NAMALWA (cell line): ENCODE data around the gene CARD9.
"Not testable (repeated sequence)": the region's sequence is repeated elsewhere in the genome, so short reads cannot be mapped to it uniquely, and the experiment has no call there.

Experiments used
- DNase-seq: peaks from one replicate; pipeline ENCODE4 v3.0.0-alpha.2; 2015; ENCODE audit warnings: low spot score

Gene CARD9

GRCh38 chr9:136363949-136364748, 9.3 kb downstream of the CARD9 start:
- DNase-seq, result no peak

DNA sequence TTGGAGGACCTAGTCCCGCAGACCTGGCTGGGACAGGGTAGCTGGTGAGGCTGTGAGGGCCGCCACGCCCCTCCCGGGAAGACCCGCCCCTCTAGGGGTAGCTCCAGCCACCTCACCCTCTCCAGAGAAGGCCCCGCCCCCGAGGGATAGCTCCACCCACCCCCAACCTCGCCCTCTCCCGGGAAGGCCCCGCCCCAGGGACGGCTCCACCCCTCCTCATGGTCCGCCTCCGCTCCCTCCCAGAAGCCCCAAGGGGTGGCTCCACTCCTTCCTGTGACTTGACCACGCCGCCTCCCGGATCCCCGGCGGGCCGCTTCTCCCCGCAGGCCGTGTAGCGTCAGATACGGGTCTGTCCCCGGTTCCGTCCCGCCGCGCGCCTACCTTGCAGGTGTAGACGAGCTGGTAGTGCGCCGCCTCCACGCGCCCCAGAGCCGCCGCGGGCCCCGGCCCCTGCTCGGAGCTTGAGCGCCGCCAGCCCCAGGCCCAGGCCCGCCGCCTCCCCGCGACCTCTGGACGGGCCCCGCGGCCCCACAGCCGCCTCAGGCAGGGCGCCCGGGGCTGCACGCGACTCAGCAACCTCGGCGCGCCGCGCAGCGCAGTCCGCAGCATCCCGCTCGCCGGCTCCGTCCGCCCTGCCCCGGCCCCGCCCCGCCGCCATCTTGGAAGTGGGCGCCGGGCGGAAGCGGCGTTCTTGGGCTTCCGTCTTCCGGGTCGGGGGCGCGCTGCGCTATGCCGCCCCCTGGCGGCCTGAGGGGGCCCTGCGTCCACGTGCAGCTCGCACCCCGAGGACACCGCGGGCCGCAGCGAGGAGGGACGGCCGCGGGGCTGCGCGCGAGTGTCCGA, 10.1 kb downstream of the CARD9 start, which contains the start of gene DNLZ:
Gene DNLZ, minus strand, starts transcription at position 639 of the 843 bp plus-strand sequence. Its CDS starts 30 bp downstream, at position 609.
- peak; percentile 93 for DNase-seq

DNA sequence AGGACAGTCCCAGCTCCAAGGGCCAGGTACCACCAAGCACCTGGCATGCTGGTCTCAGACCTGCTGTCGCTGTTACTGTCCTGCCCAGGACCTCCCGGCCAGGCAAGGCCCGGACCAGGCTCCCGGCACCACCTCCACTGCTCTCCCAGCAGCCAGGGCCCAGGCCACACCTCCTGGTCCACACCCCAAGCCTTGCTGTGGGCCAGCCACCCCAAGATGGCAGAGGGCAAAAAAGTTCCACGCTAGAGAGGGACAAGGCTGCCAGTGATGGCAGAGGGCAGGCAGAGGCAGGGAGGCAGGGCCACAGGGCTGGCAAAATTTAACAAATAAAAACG, 11.1 kb downstream of the CARD9 start:
- DNase-seq, result no peak

GRCh38 chr9:136361754-136362449, 11.6 kb downstream of the CARD9 start:
- DNase-seq, result no peak

DNA sequence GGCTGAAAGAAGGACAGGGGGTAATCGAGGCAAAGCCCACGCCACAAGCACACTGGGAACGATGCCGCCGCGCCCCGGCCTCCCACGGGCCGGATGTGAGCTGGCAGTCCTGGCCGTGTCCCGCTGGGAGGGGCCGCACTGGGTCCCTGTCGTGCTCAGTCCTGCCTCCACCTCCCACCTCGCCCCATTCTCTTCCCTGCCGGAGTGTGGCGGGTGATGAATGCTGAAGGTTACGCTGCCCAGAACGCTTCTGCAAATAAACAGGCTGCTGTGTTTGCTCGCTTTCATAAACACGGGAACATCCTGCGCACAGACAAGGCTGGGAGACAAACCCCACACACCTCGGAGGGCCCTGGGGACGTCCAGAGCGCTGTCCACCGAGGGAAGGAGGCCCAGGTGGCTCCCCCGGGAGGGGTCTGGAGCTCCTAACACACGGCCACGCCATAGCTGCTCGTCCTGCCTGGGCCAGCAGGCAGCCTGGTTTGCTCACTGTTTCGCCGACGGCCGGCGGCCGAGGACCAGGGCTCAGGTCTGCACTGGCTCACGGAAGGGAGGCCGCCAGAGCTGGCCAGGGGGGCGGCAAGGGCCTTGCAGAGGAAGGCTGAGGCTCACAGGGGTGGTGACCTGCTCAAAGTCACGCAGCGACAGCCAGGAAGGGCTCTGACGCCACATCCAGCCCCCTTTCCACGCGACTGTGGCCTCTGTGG, 12.3 kb downstream of the CARD9 start:
- DNase-seq, result no peak

- DNase-seq, result no peak
Observed at GRCh38 chr9:136359774-136360718, 13.4 kb downstream of the CARD9 start.

DNA sequence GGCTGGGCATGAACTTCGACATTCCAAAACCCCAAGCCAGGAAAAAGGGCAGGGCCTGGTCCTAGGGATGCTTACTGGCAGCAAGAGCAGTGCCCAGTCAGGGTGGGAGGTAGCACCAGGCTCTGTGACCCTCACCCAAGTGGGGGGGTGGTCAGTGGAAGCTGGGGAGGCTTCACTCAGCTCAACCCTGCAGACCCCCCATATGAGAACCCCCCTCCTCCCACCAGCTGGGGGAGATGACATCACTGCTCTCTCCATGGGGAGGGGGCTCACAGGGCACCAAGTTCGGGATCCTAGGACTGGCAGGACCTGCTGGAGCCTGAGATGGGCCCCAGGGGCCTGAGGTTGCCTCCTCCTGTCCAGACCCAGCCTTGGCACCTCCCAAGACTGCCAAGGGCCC, 14.6 kb downstream of the CARD9 start:
- no peak for DNase-seq

DNA sequence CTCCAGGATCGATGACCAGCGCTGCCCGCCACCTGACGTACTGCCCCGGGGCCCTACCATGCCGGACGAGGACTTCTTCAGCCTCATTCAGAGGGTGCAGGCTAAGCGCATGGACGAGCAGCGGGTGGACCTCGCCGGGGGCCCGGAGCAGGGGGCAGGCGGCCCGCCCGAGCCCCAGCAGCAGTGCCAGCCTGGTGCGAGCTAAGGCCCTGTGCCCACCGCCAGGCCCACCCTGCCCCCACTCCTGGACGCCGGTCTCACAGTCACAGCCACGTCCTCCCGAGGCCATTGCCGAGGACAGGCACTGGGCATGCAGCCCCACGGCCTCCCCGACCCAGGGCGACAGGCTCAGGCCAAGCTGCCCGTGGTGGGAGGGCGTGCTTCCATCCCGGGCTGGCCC, 15.5 kb downstream of the CARD9 start:
- no peak for DNase-seq

DNA sequence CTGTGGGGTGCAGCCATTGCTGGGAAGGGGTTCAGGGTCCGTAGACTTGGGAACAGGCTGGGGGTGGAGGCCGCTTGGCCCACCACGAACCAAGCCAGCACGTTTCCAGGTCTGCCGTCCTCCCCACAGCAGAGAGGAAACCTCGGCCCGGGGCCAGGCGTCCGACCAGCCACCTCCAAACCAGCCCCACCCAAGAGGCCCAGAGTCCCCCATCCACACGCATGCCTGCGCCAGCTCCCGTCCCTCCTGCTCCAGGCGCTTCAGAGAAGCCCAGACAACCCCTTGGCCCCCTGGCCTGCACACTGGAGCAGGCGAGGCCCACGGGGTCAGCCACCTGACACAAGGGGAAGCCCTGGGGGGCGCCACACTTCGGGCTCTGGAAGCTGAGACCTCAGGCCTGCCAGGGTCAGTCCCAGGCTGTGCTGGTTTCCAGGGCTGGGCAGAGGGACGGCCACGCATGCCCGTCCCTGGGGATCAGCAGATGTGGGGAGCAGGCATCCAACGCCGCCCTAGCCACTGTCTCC, 16.2 kb downstream of the CARD9 start:
- no peak for DNase-seq

DNA sequence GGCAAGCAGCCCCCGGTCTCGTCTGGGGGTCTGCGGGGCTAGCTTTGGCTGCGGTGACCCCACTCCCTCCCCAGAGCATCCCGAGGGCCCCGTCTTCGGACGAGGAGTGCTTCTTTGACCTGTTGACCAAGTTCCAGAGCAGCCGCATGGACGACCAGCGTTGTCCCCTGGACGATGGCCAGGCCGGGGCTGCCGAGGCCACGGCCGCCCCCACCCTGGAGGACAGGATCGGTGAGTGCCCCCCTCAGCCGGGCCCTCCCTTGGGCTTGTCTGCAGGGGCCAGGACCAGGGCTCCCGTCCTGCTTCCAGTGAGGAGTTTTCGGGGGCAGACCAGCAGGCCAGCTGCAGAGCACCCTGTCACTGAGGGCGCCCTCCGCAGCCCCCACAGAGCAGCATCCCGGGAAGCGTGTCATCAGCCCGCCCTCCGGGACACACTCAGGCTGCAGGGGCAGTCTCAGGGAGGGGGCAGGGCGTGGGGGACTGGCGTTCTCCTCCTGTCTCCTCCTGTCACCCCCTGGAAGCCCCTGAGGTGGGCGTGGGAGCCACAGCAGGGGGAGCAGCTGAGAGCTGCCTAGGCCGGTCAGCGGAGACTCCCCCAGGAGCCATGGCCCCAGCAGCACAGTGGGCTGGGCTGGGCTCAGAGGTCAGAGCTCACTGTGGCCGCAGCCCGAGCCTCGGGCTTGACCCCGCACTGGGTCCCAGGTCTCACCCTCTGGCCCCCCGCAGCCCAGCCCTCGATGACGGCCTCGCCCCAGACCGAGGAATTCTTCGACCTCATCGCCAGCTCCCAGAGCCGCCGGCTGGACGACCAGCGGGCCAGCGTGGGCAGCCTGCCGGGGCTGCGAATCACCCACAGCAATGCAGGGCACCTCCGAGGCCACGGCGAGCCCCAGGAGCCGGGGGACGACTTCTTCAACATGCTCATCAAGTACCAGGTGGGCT, 17.6 kb downstream of the CARD9 start:
- DNase-seq, result no peak

DNA sequence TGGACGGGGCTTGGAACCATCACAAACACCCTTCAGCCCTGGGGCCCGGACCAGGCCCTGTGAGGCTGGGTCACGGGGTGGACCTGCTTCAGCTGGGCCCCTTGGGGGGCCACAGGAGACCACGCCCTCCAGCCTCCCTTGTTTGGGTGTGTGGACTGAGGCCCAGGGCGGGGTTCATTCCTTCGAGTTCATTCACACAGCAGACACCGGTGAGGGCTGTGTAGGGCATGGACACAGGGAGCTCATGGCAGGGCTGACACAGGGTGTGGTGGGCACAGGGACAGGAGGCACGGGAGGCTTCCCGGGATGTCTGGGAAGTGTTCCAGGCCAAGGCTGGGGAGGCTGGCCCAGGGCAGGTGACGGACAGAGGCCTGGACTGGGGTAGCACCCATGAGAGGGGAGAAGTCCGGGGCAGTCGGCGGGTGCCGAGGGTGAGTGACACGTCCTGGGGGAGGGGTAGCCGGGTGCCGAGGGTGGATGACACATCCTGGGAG, 18.8 kb downstream of the CARD9 start:
- no peak for DNase-seq

GRCh38 chr9:136353757-136354488, 19.5 kb downstream of the CARD9 start:
- DNase-seq, result no peak

GRCh38 chr9:136353088-136353487, 20.4 kb downstream of the CARD9 start:
- DNase-seq, result no peak

DNA sequence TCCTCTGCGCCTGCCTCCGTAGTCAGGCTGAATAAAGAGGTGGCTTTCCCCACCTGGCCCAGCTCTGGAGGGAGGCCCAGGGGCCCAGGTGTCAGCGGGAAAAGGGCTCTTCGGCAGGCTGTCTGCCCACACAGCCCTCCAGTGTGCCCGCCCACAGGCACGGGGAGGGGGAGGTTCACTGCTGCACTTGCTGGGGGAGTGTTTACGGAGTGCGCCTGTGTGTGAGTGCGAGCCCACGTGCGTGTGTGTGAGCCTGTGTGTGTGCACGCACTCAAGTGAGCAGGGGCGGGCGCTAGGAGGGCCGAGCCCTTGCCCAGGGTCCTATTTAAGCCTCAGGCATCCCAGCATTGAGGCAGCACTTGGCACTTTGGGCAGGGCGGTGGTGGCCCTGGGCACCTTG, 20.8 kb downstream of the CARD9 start:
- DNase-seq, result no peak

DNA sequence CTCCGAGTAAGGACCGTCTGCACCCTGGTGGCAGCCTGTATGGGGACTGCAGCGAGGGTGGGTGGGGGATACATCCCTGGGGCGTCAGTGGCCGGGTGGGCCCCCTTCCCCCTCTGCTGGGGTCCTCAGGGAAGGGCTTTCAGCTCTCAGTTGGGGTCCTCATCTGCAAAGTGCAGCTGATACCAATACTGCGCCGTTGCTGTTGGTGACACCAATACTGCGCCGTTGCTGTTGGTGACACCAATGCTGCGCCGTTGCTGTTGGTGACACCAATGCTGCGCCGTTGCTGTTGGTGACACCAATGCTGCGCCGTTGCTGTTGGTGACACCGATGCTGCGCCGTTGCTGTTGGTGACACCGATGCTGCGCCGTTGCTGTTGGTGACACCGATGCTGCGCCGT, 21.6 kb downstream of the CARD9 start:
- not testable (repeated sequence) for DNase-seq

- DNase-seq, result no peak
Observed at GRCh38 chr9:136351252-136351800, 22.1 kb downstream of the CARD9 start.

DNA sequence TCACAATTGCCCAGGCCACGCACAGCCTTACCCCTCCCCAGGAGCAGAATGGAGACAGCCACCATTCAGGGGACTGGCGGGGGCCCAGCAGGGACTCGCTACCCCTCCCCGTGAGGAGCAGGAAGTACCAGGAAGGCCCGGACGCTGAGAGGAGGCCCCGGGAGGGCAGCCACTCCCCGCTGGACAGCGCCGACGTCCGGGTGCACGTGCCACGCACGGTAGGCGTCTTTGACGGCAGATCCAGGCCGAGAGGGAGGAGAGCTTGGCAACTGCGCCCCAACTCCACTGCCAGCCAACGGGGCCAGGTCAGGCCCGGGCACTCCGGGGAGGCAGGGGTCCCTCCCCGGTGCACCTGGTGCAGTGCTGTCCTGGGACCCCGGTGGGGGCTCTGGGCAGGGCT, 23.9 kb downstream of the CARD9 start:
- DNase-seq, result no peak

GRCh38 chr9:136348691-136349090, 24.8 kb downstream of the CARD9 start:
- DNase-seq, result no peak
